NCI-H69 (cell line): ENCODE measurements around the gene SHC1.
A peak's percentile ranks its signal among the peaks of the same experiment; 100 is the strongest.

Experiments
- DNase-seq: peaks from one replicate; lab custom pipeline; 2025; lab: John Stamatoyannopoulos, UW

The SHC1 gene

GRCh38 chr1:154956544-154956941 lies 14.0 kb downstream of the SHC1 start:
- peak; percentile 39 for DNase-seq

DNA sequence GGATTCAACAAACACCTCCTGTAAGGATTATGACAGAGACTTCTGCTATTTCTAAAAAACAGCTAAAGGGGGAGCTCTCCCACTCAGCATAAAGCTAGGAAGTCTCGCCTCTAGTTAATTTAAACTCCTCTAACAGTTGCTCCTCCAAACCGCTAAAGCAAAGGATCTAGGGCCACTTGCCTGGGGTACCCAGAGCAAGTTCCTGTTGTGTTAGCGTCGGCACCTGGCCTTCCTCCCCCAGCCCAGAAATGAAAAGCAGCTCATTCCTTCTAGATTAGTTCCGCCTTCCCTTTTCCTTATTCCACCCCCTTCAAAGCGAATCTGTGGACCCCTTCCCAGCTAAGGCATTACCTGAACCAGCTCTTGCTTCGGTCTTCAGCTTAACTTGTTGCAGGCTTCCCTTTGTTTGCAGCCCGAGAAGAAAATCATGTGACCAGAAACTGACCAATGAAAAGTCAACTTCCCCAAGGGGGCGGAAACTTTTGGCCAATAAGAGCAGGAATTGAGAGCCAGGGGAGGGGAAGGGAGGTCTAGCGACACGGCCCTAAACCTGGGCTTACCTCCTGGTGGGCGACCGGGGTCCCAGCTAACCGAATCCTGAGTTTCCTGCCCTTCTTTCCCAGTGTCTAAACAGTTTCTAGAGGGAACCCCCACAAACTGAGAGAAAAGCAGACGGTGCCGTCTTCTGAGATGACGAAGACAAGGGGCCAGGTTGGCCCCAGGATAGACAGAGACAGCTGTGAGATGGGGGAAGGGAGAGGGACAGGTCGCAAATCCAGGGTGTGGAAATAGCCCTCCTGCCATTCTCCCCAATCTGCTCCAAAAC lies 14.6 kb downstream of the SHC1 start, which contains the start of gene PBXIP1:
PBXIP1 (minus strand) TSS at position 382 of the 826 bp plus-strand sequence. CDS start 2,378 bp downstream, outside the sequence.
- peak; percentile 94 for DNase-seq

GRCh38 chr1:154955039-154955717 lies 15.4 kb downstream of the SHC1 start:
- DNase-seq = peak; percentile 62

DNA sequence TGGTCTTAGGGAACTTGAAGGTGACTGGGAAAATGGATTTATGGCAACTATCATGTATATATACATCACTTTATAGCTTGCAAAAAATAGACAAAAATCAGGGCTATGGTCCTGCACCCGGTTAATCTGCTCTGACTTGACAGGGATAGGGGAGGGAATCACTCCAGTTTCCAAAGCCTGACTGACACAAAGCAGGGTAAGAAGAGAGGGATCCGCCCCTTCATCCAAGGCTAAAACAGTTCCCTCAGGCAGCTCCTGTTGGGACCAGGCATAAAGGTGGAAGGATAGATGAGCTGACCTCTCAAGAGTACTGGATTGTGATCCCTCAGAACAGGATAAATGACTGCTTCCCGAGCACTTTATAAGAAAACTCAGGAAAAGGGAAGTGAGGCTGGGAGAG lies 16.0 kb downstream of the SHC1 start:
- no peak for DNase-seq

- no peak for DNase-seq
These were observed 16.9 kb downstream of the SHC1 start for GRCh38 chr1:154953611-154954038.

- DNase-seq = no peak
These were observed 17.9 kb downstream of the SHC1 start for GRCh38 chr1:154952664-154953063.

DNA sequence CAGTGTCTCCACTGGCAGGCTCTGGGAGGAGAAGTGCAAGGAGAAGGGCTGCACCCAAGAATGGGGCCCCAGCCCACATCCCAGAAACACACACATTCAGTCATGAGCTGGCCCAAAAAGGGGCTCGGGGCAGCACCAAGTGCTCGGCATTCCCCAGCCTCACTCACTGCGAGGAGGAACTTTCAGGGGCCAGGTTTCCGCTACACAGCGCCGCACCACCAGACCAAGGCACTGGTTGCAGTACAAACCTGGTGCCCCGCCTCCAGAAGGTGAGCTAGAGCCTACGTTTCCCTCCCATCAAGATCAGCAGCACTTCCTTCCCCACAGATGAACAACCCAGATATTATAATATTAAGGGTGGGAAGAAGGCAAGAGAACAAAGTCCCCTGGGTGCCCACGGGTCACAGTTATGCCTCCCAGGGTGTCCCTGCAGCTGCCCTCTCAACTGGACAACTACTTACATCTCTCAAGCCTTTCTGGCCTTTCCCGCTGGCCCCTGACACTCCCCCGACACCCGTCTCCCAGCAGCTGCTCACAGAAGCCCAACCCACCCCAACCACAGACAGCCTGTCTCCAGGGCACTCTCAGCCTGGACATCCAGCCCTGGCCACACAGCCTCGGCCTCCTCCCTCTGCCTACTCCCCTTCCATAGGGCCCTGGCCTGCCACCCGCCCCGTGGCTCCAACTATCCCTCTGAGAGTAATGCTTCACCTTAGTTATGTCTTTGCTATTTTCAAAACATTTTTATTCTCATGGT lies 18.5 kb downstream of the SHC1 start:
- no peak for DNase-seq

DNA sequence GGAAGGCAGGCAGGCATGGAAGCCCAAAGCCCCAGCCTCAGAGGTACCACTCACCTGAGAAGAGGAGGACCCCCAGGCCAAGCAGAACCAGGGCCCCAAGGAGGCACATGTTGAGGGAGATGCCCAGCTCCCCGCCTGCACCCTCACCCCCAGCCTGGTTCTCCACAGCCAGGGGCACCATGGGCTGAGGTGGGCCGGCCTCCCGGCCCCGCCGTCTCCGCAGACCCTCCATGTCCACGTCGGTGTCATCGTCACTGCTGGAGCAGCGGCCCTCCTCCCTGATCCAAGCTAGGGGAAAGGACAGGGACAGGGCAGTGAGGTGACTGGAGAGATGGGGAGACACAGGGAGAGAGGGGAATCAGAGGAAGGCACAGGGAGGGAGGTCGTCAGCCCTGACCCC lies 22.5 kb downstream of the SHC1 start:
- no peak for DNase-seq

GRCh38 chr1:154945962-154946850 lies 24.3 kb downstream of the SHC1 start:
- DNase-seq = no peak

DNA sequence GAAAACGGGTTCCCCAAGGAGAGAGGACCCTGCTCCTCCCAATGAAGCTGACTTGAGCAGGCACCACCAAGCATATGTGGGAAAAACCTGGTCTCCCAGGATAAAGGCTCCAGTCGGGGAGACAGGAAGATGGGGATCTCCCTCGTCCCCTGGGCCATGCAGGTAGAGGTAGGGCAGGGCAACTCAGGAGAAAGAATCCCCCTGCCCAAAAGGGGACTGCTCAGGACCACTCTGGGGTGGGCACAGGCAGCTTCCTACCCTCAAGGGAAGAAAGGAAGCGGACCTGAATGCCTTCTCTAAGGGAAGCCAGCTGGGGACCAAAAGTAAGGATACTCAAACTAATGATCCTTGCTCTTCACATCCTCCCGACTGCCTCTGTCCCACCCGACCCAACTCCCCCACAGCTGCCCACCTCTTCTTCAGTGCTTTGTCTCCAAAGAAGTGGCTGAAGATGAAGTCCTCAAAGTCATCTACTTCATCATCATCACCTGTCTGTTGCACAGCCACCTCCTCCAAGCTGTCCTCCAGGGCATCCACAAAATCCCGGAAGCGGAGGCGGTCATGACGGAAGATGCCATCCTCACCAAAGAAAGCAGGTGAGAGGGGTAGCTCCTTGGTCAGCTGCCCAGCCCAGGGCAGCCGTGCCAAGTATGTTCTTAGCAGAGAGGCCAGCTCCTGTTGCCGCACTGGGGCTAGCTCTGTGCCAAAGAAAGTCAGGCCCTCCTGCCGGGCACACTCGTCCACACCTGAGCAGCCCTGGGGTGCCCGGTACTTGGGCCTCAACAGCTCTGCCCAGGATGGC lies 25.2 kb downstream of the SHC1 start:
- no peak for DNase-seq

GRCh38 chr1:154944401-154945159 lies 26.0 kb downstream of the SHC1 start:
- DNase-seq = no peak

DNA sequence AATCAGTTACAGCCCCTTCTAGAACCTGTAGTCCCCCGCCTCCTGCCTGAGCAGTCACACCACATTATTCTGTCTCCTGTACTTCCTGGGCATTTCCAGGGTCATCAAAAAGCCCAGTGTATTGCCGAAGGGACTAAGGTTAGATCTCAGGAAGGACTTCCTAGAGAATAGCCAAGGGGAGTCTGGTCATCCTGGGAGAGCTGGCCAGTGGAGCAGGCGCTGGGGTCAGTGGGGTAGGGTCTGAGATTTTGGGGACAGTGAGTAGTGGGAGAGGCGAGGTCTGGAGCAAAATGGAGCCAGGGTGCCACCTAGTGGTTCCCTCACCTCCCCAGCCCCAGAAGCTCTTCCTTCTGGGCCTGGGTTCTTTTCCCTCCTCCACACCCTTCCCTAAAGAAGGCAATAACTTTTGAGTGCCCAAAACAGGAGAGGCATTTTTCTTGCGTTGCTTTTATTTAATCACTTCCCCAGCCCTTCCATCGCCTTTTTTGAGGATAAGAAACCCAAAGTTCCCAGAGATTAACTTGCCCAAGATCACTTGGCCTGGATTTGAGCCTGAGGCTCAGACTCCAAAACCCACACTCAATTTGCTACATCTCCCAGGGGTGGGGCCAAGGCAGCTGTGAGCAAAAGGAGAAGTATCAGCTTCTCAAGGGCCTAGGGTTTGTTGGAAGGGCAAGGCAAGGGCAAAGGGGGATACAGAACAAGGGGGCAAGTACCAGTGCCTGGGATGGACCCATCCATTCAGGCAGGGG lies 26.7 kb downstream of the SHC1 start:
- peak; percentile 59 for DNase-seq

GRCh38 chr1:154941333-154942013 lies 29.1 kb downstream of the SHC1 start:
- peak; percentile 21 for DNase-seq

GRCh38 chr1:154940651-154941194 lies 29.8 kb downstream of the SHC1 start:
- DNase-seq = no peak

DNA sequence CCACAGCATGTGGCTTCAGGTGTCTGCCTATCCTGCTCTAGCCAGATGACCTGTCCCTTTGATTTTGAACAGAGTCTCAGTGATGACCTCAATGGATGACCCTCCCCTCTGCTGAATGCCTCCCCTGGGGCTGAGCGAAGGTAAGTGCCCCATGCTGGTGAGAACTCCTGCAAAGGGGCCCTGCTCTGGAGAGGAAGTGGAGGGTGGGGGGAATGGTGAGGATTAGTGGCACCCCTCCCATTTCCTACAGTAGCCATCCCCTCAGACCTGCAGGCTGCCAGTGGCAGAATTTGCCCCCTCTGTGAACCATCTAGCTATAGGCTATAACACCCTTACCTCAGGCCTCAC lies 30.4 kb downstream of the SHC1 start:
- no peak for DNase-seq

GRCh38 chr1:154938604-154939399 lies 31.7 kb downstream of the SHC1 start:
- no peak for DNase-seq

- no peak for DNase-seq
These were observed 32.6 kb downstream of the SHC1 start for GRCh38 chr1:154937988-154938386.
